Neutrophil (primary cell): ENCODE measurements around the gene MYORG.

Experiments used
- H3K27ac ChIP-seq: fragments of 200-600 bp; sonication (generic); 2 replicates; pipeline ENCODE4 v1.5.1; 2016; ENCODE audit warnings: mild to moderate bottlenecking, moderate library complexity
- H3K27me3 ChIP-seq: fragments of 200-600 bp; sonication (generic); 2 replicates; pipeline ENCODE4 v1.6.0; 2016; ENCODE audit warnings: mild to moderate bottlenecking
- H3K36me3 ChIP-seq: fragments of 200-600 bp; sonication (generic); 2 replicates; pipeline ENCODE4 v1.5.1; 2017
- H3K4me1 ChIP-seq, 2 experiments: fragments of 200-600 bp in 1 of 2; sonication (generic) in 1 of 2; 1 replicate in 1 of 2; 2 replicates in 1 of 2; pipeline versions ENCODE4 v1.5.1 to v1.6.1; 2013 to 2016; ENCODE audit warnings: low read depth in 1 of 2, low read length in 1 of 2, mild to moderate bottlenecking in 1 of 2, moderate library complexity in 1 of 2; ENCODE audit not compliant: control insufficient read depth in 1 of 2, insufficient read depth in 1 of 2
- H3K4me3 ChIP-seq, 2 experiments: fragments of 200-600 bp in 1 of 2; sonication (generic) in 1 of 2; 1 replicate in 1 of 2; 2 replicates in 1 of 2; pipeline ENCODE4 v1.5.1; 2013 to 2016; ENCODE audit warnings: low read depth in 1 of 2, low read length in 1 of 2, mild to moderate bottlenecking in 1 of 2, moderate library complexity in 1 of 2
- H3K9me3 ChIP-seq: fragments of 200-600 bp; sonication (generic); 2 replicates; pipeline ENCODE4 v1.5.1; 2016
- CTCF ChIP-seq: fragments of 200-600 bp; sonication (generic); IDR thresholded peaks from 2 replicates; pipeline ENCODE4 v1.5.1; 2016; ENCODE audit warnings: antibody characterized with exemption

Gene MYORG

GRCh38 chr9:34328500-34328986 lies 48.2 kb downstream of the MYORG start:
- Histone ChIP-seq H3K36me3 (no peaks in the 10 kb centered on the region), H3K4me3 (peak overlapping the region; percentile 97 to 99), H3K4me1 (peaks cover 29 to 32% of the 10 kb centered on the region in 2 experiments), H3K27me3 (no peaks in the 10 kb centered on the region), H3K27ac (peak overlapping the region; percentile 80), H3K9me3 (no peaks in the 10 kb centered on the region)
- TF ChIP-seq CTCF, result no peak

- peaks cover 29 to 32% of the 10 kb centered on the region in 2 experiments for H3K4me1 ChIP-seq
- H3K27ac ChIP-seq, result no peak overlapping the region
- no peak for TF ChIP-seq CTCF
- H3K36me3 ChIP-seq, result no peaks in the 10 kb centered on the region
- H3K4me3 ChIP-seq, result no peak overlapping the region
- no peaks in the 10 kb centered on the region for H3K27me3 ChIP-seq
- no peaks in the 10 kb centered on the region for H3K9me3 ChIP-seq
Observed at GRCh38 chr9:34326690-34327089, 50.0 kb downstream of the MYORG start.

GRCh38 chr9:34322899-34323591 lies 53.7 kb downstream of the MYORG start:
- no peak overlapping the region for H3K27ac ChIP-seq
- no peak for TF ChIP-seq CTCF
- H3K4me3 ChIP-seq, result no peak overlapping the region
- peaks cover 9% of the 10 kb centered on the region for H3K36me3 ChIP-seq
- no peaks in the 10 kb centered on the region for H3K27me3 ChIP-seq
- peaks cover 10 to 13% of the 10 kb centered on the region in 2 experiments for H3K4me1 ChIP-seq
- H3K9me3 ChIP-seq, result no peaks in the 10 kb centered on the region

- Histone ChIP-seq H3K36me3 (peaks cover 9% of the 10 kb centered on the region), H3K4me3 (no peak overlapping the region), H3K27me3 (no peaks in the 10 kb centered on the region), H3K9me3 (no peaks in the 10 kb centered on the region), H3K27ac (no peak overlapping the region), H3K4me1 (peaks cover 10% of the 10 kb centered on the region in 2 experiments)
- no peak for TF ChIP-seq CTCF
Observed at GRCh38 chr9:34321451-34321850, 55.2 kb downstream of the MYORG start.

GRCh38 chr9:34318163-34318790 lies 58.4 kb downstream of the MYORG start:
- H3K36me3 ChIP-seq, result peaks cover 9% of the 10 kb centered on the region
- H3K27ac ChIP-seq, result no peak overlapping the region
- no peaks in the 10 kb centered on the region for H3K9me3 ChIP-seq
- H3K27me3 ChIP-seq, result no peaks in the 10 kb centered on the region
- TF ChIP-seq CTCF, result no peak
- no peaks in the 10 kb centered on the region for H3K4me1 ChIP-seq
- no peak overlapping the region for H3K4me3 ChIP-seq
